ENCODE measurements around the gene CREB3L1. TPM values are rescaled to one million over a fixed set of nuclear protein-coding genes. Genes with fewer than 3 reads are reported as not detected.

CREB3L1 gene
- total and polyA plus RNA-seq, 2 of the 13 experiments (the other 11 are each of a cell fraction or from before 2014, with no cell fraction given) = not detected

- TF ChIP-seq ZNF318 (CRISPR knock-in tag; IDR thresholded peaks at IDR 0.05) = no peak
Observed at GRCh38 chr11:46267930-46268329, 9.5 kb upstream of the CREB3L1 start (continued).

GRCh38 chr11:46270684-46271083 lies 6.8 kb upstream of the CREB3L1 start:
- H3K9me3 ChIP-seq (ENCODE audit: low read length) = no peaks in the 10 kb centered on the region
- ATAC-seq = no peak
- intact Hi-C loops (cut with micrococcal nuclease; ENCODE audit: unreplicated experiment) = no loop called here
- H3K79me2 ChIP-seq (ENCODE audit: insufficient read depth, low read length) = no peaks in the 10 kb centered on the region
- DNase-seq (ENCODE audit: low spot score) = no peak
- H2AFZ ChIP-seq (ENCODE audit: low read length) = no peak overlapping the region
- no peak overlapping the region for H3K4me2 ChIP-seq (ENCODE audit: low read depth, low read length)
- peaks cover 38% of the 10 kb centered on the region for H3K4me1 ChIP-seq (ENCODE audit: insufficient read depth, low read length)
- no peak for FAIRE-seq
- no TSS peak for BruUV-seq (replicated peaks)
- ChIA-PET POLR2A (no interaction called here), CTCF (ENCODE audit: low intra/inter-chr PET ratio, low total read pairs) (no interaction called here)
- H3K27me3 ChIP-seq (ENCODE audit: control insufficient read depth in 1 of 2, insufficient read depth in 2 of 2, low read length in 2 of 2) = peaks cover 3 to 59% of the 10 kb centered on the region in 2 experiments; a peak in 4 of 5 replicates
- in situ Hi-C loops (cut with HindIII; ENCODE audit: extremely low pct_ligation_motif_present, low pct_unique_long_range_greater_than_20kb) = no loop called here
- H3K27ac ChIP-seq (ENCODE audit: extremely low read length, insufficient read depth, low read length) = no peak overlapping the region
- WGBS (ENCODE audit: low lambda C conversion rate) = 17% methylated on average over 5 of the region's 5 CpGs
- peaks cover 3% of the 10 kb centered on the region for H4K20me1 ChIP-seq (ENCODE audit: insufficient read depth, low read length)
- no peak overlapping the region for H3K4me3 ChIP-seq (replicated peaks in 1 of 3; ENCODE audit: insufficient read depth in 1 of 3, low read depth in 2 of 3, low read length in 3 of 3)
- no peaks in the 10 kb centered on the region for H3K36me3 ChIP-seq (replicated peaks in 1 of 2; ENCODE audit: control insufficient read depth in 1 of 2, insufficient read depth in 2 of 2, low read length in 2 of 2)
- H3K9ac ChIP-seq (ENCODE audit: insufficient read depth, low read depth, low read length) = no peak overlapping the region
- TF ChIP-seq CBX2 (IDR thresholded peaks at IDR 0.05; ENCODE audit: low read depth, low read length) = no peak
- no peak for TF ChIP-seq CBX2 (CRISPR knock-in tag; IDR thresholded peaks at IDR 0.05; ENCODE audit: low read depth)
- TF ChIP-seq BRCA1 (CRISPR knock-in tag; IDR thresholded peaks at IDR 0.05) = no peak
- TF ChIP-seq PCBP1 (IDR thresholded peaks at IDR 0.05; ENCODE audit: borderline replicate concordance, low read depth, low read length) = no peak
- TF ChIP-seq GFI1 (CRISPR knock-in tag; IDR thresholded peaks at IDR 0.05; ENCODE audit: borderline replicate concordance) = no peak
- TF ChIP-seq NFKBIZ (CRISPR knock-in tag; IDR thresholded peaks at IDR 0.05) = no peak
- TF ChIP-seq HMG20B (CRISPR knock-in tag; conservative IDR thresholded peaks at IDR 0.05) = no peak
- TF ChIP-seq RFXAP (CRISPR knock-in tag; IDR thresholded peaks at IDR 0.05; ENCODE audit: borderline replicate concordance) = no peak
- no peak for TF ChIP-seq HNF4A (CRISPR knock-in tag; IDR thresholded peaks at IDR 0.05)
- no peak for TF ChIP-seq ZNF160 (CRISPR knock-in tag; IDR thresholded peaks at IDR 0.05)
- TF ChIP-seq TBX2 (CRISPR knock-in tag; IDR thresholded peaks at IDR 0.05; ENCODE audit: borderline replicate concordance) = no peak
- no peak for TF ChIP-seq MBD4 (IDR thresholded peaks at IDR 0.05; ENCODE audit: borderline replicate concordance, low read length)
- TF ChIP-seq ZNF326 (CRISPR knock-in tag; IDR thresholded peaks at IDR 0.05; ENCODE audit: borderline replicate concordance) = no peak
- no peak for TF ChIP-seq NFE2L2 (IDR thresholded peaks at IDR 0.05; ENCODE audit: low read length)
- TF ChIP-seq TIGD3 (CRISPR knock-in tag; IDR thresholded peaks at IDR 0.05; ENCODE audit: borderline replicate concordance) = no peak
- TF ChIP-seq HIVEP1 (CRISPR knock-in tag; IDR thresholded peaks at IDR 0.05) = no peak
